ENCODE data around the gene SF3A2.

The SF3A2 gene

GRCh38 chr19:2290441-2291184 is 54.0 kb downstream of the SF3A2 start:
- no peak for DNase-seq (ENCODE audit: low read depth, low spot score)

GRCh38 chr19:2291185-2291751 is 54.6 kb downstream of the SF3A2 start:
- DNase-seq (ENCODE audit: low read depth, low spot score): no peak

- no peak for DNase-seq (ENCODE audit: low read depth, low spot score)
Measured at GRCh38 chr19:2294687-2295335, 58.2 kb downstream of the SF3A2 start.

- no peak for DNase-seq (ENCODE audit: low read depth, low spot score)
Measured at GRCh38 chr19:2296141-2296540, 59.5 kb downstream of the SF3A2 start.
